Gastrocnemius medialis (tissue), 4 donors: ENCODE results near the gene MYO3B. TPM values are rescaled to one million over a fixed set of nuclear protein-coding genes. Genes with fewer than 3 reads are reported as not detected.

ENCODE experiments used
- ATAC-seq, 2 donors: fragments of 150-250 bp; one replicate each; pipeline ENCODE4 v1.9.1; 2016
- DNase-seq, 2 donors: peaks; one replicate each; pipeline ENCODE4 v3.0.0-alpha.2; 2019
- H3K27ac ChIP-seq, 4 donors: fragments of 200-600 bp; sonication (generic); 1 replicate in 1 of 4; 2 replicates in 3 of 4; pipeline ENCODE4 v1.5.1; 2016 to 2018; ENCODE audit warnings: mild to moderate bottlenecking in 2 of 4, moderate library complexity in 1 of 4
- H3K27me3 ChIP-seq, 3 donors: fragments of 200-600 bp; sonication (generic) in 2 of 3; 1 replicate in 1 of 3; 2 replicates in 2 of 3; pipeline versions ENCODE4 v1.5.1 to v1.6.0; 2016 to 2019; ENCODE audit warnings: mild to moderate bottlenecking in 1 of 3, moderate library complexity in 1 of 3
- H3K36me3 ChIP-seq, 2 donors: fragments of 200-600 bp; sonication (generic) in 1 of 2; one replicate each; pipeline ENCODE4 v1.5.1; 2017 to 2018
- H3K4me1 ChIP-seq, 2 donors: fragments of 200-600 bp; sonication (generic) in 1 of 2; one replicate each; pipeline ENCODE4 v1.5.1; 2016 to 2017; ENCODE audit warnings: mild to moderate bottlenecking in 2 of 2
- H3K4me3 ChIP-seq, 4 donors: fragments of 200-600 bp; sonication (generic) in 3 of 4; 1 replicate in 1 of 4; 2 replicates in 3 of 4; pipeline ENCODE4 v1.5.1; 2016 to 2019; ENCODE audit warnings: mild to moderate bottlenecking in 2 of 4
- H3K9me3 ChIP-seq, 3 donors: fragments of 200-600 bp; sonication (generic) in 2 of 3; 1 replicate in 1 of 3; 2 replicates in 2 of 3; pipeline ENCODE4 v1.5.1; 2016 to 2019
- POLR2A ChIP-seq, 2 donors: fragments of 450-650 bp; IDR thresholded peaks; one replicate each; pipeline ENCODE4 v1.6.1; 2017; ENCODE audit warnings: antibody characterized with exemption in 2 of 2, mild to moderate bottlenecking in 2 of 2, moderate library complexity in 2 of 2
- in situ Hi-C, 4 donors: fragments of 200-750 bp; cut with MboI; loops; one replicate each; pipeline versions ENCODE4 v1.15.0 to v1.8.0; 2017; ENCODE audit warnings: low sequenced_read_pairs in 4 of 4
- intact Hi-C: fragments of 100-400 bp; cut with DNase I; formaldehyde crosslinking; loops from one replicate; pipeline ENCODE4 v1.15.1; 2023; ENCODE audit warnings: low total_unique reads
- total RNA-seq, 4 donors: library from RNA; depleted of rRNA; stranded (reverse); fragments of >200 nt; gene quantifications; one replicate each; pipeline versions ENCODE4 v1.1.0 to v1.2.3, GENCODE V29; 2016
- TF ChIP-seq, protein P1 (sequence below), 5 experiments: fragments of 450-650 bp in 3 of 5; fragments of 200-600 bp in 2 of 5; sonication (generic) in 2 of 5; IDR thresholded peaks in 4 of 5; conservative IDR thresholded peaks in 1 of 5; 1 replicate in 4 of 5; 2 replicates in 1 of 5; pipeline ENCODE4 v1.5.1; 2016 to 2019; ENCODE audit warnings: antibody characterized with exemption in 5 of 5, mild to moderate bottlenecking in 3 of 5, moderate library complexity in 3 of 5

The MYO3B gene
- total RNA-seq, 4 donors from 2014 or later, result 0.07 to 0.27 TPM; not detected in 2

DNA sequence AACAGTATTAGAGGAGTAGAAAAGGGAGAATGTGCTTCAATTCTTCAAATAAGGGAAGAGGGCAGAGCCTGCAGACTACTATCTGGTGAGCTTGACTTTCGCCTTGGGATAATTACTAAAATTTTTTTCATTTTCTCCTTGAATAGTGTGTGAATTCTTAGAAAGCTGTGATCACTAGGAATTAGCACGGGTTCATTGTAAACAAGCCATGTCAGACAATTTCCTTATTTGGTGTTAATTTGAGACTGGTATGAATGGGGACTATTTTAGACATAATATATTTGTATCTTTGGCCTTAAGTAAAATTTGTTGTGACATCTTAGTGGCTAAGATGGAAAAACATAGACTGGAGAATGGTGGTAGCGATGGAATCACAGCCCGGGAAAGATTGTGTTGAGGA is 66.6 kb downstream of the MYO3B start:
- in situ Hi-C loops (loop anchor here in 1 of 4 donors (25.0 kb wide), 1 partner anchor 568 kb away; the partner anchor contains the start of gene GAD1), intact Hi-C loops (no loop called here)
- Histone ChIP-seq H3K4me1 (no peaks in the 10 kb centered on the region), H3K27ac (no peak overlapping the region), H3K4me3 (no peak overlapping the region), H3K9me3 (no peaks in the 10 kb centered on the region), H3K27me3 (peaks cover 0 to 3% (median 0%) of the 10 kb centered on the region in 3 donors), H3K36me3 (no peaks in the 10 kb centered on the region)
- no peak for TF ChIP-seq POLR2A (IDR thresholded peaks at IDR 0.05)
- TF ChIP-seq, protein P1, sequence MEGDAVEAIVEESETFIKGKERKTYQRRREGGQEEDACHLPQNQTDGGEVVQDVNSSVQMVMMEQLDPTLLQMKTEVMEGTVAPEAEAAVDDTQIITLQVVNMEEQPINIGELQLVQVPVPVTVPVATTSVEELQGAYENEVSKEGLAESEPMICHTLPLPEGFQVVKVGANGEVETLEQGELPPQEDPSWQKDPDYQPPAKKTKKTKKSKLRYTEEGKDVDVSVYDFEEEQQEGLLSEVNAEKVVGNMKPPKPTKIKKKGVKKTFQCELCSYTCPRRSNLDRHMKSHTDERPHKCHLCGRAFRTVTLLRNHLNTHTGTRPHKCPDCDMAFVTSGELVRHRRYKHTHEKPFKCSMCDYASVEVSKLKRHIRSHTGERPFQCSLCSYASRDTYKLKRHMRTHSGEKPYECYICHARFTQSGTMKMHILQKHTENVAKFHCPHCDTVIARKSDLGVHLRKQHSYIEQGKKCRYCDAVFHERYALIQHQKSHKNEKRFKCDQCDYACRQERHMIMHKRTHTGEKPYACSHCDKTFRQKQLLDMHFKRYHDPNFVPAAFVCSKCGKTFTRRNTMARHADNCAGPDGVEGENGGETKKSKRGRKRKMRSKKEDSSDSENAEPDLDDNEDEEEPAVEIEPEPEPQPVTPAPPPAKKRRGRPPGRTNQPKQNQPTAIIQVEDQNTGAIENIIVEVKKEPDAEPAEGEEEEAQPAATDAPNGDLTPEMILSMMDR (IDR thresholded peaks at IDR 0.05 in 4 of 5, conservative IDR thresholded peaks at IDR 0.05 in 1 of 5), result no peak
- ATAC-seq (no peak), DNase-seq (no peak)

DNA sequence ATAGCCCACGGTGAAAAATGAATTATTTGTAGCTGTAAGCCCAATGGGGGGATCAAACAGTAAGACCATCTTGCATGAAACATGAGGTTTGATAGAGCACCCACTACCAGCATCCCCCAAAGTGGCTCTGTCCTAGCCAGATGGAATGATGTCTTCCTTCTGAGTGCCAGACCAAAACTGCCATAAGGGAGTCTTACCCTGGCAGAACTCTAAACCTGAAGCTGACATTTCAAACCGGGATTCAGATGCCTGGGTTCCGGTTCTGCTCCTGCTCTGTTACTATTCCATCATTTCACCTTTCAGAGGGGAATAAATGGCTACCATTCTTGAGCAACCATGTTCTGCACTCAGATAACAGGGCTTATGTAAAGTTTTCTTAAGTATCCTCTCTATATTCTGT is 67.4 kb downstream of the MYO3B start:
- Histone ChIP-seq H3K4me3 (no peak overlapping the region), H3K9me3 (no peaks in the 10 kb centered on the region), H3K36me3 (no peaks in the 10 kb centered on the region), H3K27me3 (no peaks in the 10 kb centered on the region), H3K27ac (no peak overlapping the region), H3K4me1 (no peaks in the 10 kb centered on the region)
- in situ Hi-C loops (loop anchor here in 1 of 4 donors (25.0 kb wide), 1 partner anchor 567 kb away; the partner anchor contains the start of gene GAD1), intact Hi-C loops (no loop called here)
- TF ChIP-seq POLR2A (IDR thresholded peaks at IDR 0.05), result no peak
- TF ChIP-seq, protein P1 (IDR thresholded peaks at IDR 0.05 in 4 of 5, conservative IDR thresholded peaks at IDR 0.05 in 1 of 5), result no peak
- DNase-seq, result no peak
- no peak for ATAC-seq

DNA sequence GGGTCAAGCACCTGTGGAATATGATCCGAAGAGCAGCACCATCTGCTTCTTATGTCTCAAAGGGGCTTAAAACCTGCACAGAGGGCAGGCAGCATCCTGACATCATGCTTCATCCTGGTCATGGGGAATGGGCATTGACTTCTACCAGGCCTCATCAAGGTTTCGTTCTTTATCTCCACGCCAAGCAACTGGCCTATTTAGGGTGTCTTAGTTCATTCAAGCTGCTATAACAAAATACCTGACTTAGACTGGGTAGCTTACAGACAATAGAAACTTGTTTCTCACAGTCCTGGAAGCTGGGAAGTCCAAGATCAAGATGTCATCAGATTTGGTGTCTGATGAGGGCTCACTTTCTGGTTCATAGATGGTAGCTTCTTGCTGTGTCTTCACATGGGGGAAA is 69.4 kb downstream of the MYO3B start:
- Histone ChIP-seq H3K36me3 (no peaks in the 10 kb centered on the region), H3K27ac (no peak overlapping the region), H3K4me3 (no peak overlapping the region), H3K4me1 (no peaks in the 10 kb centered on the region), H3K9me3 (no peaks in the 10 kb centered on the region), H3K27me3 (no peaks in the 10 kb centered on the region)
- in situ Hi-C loops, result loop anchor here in 1 of 4 donors (25.0 kb wide), 1 partner anchor 565 kb away; the partner anchor contains the start of gene GAD1
- intact Hi-C loops, result no loop called here
- no peak for DNase-seq
- TF ChIP-seq, protein P1 (IDR thresholded peaks at IDR 0.05 in 4 of 5, conservative IDR thresholded peaks at IDR 0.05 in 1 of 5), result no peak
- no peak for TF ChIP-seq POLR2A (IDR thresholded peaks at IDR 0.05)
- no peak for ATAC-seq

DNA sequence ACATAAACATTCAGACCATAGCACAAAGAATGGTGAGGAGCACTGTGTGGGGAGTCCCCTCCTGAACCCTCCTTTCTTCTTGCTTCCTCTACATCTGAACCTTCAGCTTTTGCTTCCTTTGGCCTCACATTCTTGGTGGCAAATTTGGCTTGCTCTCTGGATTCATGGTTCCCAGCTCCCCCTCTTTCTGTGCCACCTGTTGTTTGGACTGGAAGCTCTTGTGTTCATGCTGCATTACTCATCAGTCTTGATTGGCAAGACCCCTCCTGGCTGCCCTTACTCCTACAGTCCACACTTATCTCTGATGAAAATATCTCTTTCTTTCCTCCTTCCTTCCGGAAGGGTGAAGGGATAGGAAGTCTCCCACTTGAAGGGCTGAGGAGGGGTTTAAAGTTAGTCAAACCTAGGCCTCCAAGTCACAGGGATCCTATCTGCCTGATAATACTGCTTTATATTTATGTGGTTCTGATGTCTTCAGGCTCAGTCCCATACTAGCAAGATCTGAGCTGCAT is 70.0 kb downstream of the MYO3B start:
- DNase-seq (no peak), ATAC-seq (no peak)
- no peak overlapping the region for H3K27ac ChIP-seq
- H3K9me3 ChIP-seq, result no peaks in the 10 kb centered on the region
- no peaks in the 10 kb centered on the region for H3K36me3 ChIP-seq
- TF ChIP-seq POLR2A (IDR thresholded peaks at IDR 0.05), result no peak
- TF ChIP-seq, protein P1 (IDR thresholded peaks at IDR 0.05 in 4 of 5, conservative IDR thresholded peaks at IDR 0.05 in 1 of 5), result no peak
- H3K4me3 ChIP-seq, result no peak overlapping the region
- H3K27me3 ChIP-seq, result no peaks in the 10 kb centered on the region
- no peaks in the 10 kb centered on the region for H3K4me1 ChIP-seq
- in situ Hi-C loops (loop anchor here in 1 of 4 donors (25.0 kb wide), 1 partner anchor 564 kb away; the partner anchor contains the start of gene GAD1), intact Hi-C loops (no loop called here)
